RCC 7860 (cell line): ENCODE data around the gene ZC3H8.

Experiments
- DNase-seq: peaks from one replicate; pipeline ENCODE4 v3.0.0-alpha.2; 2015; ENCODE audit warnings: low spot score
- FAIRE-seq: peaks from 2 replicates; lab custom pipeline; 2012; peaks lifted over from hg19 to GRCh38; lab: Jason Lieb, UNC

ZC3H8 gene

DNA sequence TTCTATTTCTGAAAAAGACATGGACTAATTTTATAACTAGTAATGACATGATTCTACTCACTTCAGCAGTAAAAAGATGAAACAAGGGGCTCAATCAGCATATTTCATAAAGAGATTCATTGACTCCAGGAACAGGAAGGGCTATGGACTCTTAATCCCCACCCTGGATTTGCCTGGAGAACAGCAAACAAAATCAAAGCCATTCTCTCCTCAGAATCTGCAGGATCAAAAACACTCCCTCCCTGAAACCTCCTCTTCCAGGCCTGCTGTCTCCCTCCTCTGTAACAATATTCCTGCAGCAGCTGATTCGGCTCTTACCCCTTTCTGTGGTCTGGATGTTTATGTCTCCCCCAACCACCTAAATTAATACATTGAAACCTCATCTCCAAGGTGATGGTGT, 57.0 kb downstream of the ZC3H8 start:
- no peak for DNase-seq
- no peak for FAIRE-seq

DNA sequence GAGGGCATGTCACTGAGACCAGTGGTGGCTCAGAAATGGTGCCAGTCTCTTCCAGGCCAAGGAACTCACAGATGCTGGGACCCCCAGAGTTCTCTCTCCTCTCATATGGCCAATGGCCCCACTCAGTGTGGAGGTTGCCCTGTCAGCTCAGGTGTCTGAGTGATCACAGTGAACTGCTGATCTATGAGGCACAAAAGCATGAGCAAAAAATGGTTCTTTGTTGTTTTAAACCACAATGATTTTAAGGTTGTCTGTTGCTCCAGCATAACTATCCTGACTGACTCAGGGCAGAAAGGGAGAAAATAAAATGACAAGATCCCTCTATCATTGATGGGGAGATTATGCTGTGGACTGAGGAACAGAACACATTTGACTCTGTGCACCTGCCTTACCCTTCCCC, 58.9 kb downstream of the ZC3H8 start:
- FAIRE-seq, result no peak

GRCh38 chr2:112195167-112195766, 59.6 kb downstream of the ZC3H8 start:
- FAIRE-seq, result no peak
- no peak for DNase-seq

More for the DNA sequence above, 58.9 kb downstream of the ZC3H8 start:
- no peak for DNase-seq

- FAIRE-seq, result no peak
- DNase-seq, result no peak
Measured at GRCh38 chr2:112194482-112194881, 60.4 kb downstream of the ZC3H8 start.

- DNase-seq (no peak), FAIRE-seq (no peak)
Measured at GRCh38 chr2:112194028-112194427, 60.8 kb downstream of the ZC3H8 start.

DNA sequence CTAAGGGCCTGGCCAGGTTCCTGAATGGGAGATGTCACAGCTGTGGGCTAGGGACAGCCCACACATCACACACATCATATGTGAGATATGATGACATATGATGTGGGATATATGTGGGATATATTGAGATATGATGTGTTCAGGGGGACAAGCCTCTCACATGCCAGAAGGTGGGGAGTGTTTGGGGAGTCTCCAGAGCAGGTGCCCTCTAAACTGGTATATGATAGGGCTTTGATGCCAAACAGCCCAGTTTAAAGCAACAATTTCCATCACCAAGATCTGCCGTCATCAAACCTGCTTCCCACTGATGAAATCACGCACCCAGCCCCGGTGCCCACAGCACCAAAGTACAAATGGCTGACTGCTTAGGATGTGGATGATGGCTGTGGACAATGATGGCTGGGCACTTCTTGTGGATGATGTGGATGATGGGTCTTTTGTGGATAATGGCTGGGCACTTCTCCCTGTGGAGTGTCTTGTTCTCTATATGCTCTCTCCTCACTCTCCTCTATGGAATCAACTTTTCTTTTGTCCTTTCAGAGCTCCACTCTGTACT, 65.8 kb downstream of the ZC3H8 start:
- DNase-seq, result no peak
- no peak for FAIRE-seq

DNA sequence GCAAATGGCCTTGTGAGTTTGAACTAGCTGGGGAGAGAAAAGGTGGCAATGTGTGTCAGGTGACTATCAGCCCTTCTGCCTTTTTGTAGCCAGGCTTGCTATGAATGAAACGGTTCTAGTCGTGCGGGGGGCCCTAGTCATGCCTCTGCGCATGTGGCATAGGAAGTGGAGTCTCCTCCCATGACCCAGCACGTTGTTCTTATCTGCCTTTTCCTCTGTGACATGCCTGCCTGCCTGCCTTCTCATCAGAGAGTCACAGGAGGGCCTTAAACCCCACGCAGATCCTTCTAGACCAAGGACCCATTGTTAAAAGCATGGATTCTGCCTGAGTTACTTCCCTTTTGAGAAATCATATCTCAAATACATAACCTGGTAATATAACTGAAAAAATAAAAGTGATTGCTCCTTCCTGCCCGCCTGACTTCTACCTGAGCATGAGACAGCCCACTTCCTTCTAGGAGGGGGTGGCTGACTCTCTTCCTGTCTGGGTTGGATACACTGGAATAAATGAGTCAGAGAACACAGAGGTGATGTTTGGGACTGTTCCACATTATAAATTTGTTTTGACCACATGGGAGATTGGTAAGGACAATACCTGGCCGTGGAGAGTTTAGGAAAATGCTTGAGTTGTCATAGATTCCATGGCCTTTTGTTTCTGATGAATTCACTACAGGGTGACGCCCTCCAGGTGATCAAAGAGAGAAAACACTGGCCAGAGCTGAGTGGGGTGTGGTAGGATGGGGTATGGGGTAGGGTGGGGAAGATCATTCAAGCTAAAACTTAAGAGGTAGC, 66.8 kb downstream of the ZC3H8 start:
- DNase-seq (peak; percentile 47), FAIRE-seq (no peak)

GRCh38 chr2:112187046-112187715, 67.7 kb downstream of the ZC3H8 start:
- DNase-seq, result no peak
- no peak for FAIRE-seq

DNA sequence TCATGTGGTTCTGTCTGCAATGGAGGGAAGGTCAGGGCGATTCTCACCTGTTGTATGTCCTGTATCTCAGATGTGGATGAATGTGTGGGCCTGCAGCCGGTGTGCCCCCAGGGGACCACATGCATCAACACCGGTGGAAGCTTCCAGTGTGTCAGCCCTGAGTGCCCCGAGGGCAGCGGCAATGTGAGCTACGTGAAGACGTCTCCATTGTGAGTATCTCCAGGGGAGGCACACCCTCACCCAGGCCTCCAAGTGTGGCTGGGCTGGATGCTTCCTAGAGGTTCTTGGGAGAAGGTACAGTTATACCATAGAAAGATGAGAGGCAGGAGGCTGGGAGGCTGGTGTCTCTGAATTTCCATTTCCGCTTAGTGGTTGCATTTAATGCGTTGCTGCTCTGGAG, 69.7 kb downstream of the ZC3H8 start:
- no peak for FAIRE-seq
- DNase-seq, result no peak

GRCh38 chr2:112184121-112184520, 70.7 kb downstream of the ZC3H8 start:
- no peak for FAIRE-seq
- no peak for DNase-seq

GRCh38 chr2:112183327-112184025, 71.4 kb downstream of the ZC3H8 start:
- FAIRE-seq (no peak), DNase-seq (no peak)

GRCh38 chr2:112182581-112183034, 72.2 kb downstream of the ZC3H8 start:
- DNase-seq, result no peak
- FAIRE-seq, result no peak

DNA sequence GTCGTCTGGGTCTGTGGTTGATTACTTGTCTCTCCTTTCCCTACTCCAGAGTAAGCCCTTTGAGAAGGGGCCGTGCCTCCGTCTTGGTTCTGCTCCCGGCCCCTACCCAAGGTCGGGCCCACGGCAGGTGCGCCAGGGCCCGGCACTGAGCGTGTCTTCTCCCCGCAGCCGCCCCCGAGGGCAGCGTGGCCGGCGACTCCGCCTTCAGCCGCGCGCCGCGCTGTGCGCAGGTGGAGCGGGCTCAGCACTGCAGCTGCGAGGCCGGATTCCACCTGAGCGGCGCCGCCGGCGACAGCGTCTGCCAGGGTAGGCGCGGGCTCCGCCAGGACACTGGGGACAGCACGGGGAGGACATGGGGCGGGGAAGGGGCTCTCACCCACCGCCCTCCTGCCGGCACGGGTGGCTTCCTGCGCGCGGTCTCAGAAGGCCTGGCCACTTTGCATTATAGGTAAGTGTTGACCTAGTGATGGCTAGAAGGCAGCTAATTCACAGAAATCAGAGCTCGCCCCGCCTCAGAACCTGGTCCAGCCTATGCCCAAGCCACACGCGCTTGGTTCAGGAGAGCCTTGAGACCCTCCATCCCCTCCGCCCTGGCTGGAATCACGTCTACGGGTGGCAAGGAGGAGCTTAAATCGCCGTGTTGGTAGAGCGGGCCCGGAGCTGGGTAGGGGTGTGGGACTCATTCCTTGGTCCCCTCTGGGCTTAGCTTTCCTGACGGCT, 73.1 kb downstream of the ZC3H8 start:
- FAIRE-seq, result no peak
- DNase-seq, result no peak

DNA sequence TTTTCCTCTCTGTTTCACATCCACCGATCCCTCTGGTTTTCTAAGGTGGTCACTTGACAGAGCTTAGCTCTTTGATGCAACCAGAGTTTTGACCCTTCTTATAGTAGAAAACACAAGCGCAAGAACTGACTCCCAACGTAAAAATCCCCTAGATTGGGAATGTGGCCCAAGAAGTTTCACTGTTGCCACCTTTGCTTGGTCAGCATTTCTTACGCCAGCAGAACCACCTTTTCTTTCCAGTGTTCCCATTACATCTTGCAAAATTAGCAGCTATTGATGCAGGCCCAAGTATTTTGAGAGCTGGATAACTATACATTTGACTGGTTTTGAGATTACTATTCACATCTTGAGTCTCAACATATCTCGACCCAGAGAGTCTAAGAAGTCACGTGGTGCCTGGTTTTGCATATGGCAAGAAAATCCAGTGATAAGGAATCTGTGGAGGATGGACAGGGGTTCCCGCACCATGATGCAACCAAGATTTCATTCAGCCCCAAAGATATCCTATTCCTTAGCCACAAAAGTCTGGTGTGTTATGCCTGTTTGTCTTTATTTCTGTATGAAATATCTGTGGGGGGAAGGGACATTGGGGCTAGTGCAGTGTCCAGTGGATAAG, 78.8 kb downstream of the ZC3H8 start:
- no peak for FAIRE-seq

DNA sequence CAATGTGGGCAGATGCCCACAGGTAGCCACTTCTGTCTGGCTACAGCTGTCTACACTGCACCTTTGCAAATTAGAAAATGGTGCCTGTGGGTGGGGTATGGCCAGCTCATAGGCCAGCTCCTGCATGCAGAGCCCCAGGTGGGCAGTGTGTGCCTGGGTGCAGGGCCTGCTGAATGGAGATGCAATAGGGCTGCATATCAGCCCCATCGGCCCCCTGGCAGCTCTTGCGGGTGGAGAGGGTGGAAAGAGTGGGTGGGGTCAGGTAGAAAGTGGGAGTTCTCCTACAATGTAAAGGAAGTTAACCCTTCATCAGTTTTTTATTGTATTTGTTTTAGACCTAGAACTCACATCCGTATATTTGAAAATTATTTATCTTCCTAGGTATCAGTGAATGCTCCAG, 79.5 kb downstream of the ZC3H8 start:
- DNase-seq (no peak), FAIRE-seq (no peak)

More for the DNA sequence above, 78.8 kb downstream of the ZC3H8 start:
- DNase-seq, result no peak

- FAIRE-seq, result no peak
Measured at GRCh38 chr2:112174383-112174782, 80.5 kb downstream of the ZC3H8 start.

GRCh38 chr2:112173646-112174319, 81.1 kb downstream of the ZC3H8 start:
- FAIRE-seq (peak; percentile 67), DNase-seq (peak; percentile 86)

More at GRCh38 chr2:112174383-112174782, 80.5 kb downstream of the ZC3H8 start:
- no peak for DNase-seq

DNA sequence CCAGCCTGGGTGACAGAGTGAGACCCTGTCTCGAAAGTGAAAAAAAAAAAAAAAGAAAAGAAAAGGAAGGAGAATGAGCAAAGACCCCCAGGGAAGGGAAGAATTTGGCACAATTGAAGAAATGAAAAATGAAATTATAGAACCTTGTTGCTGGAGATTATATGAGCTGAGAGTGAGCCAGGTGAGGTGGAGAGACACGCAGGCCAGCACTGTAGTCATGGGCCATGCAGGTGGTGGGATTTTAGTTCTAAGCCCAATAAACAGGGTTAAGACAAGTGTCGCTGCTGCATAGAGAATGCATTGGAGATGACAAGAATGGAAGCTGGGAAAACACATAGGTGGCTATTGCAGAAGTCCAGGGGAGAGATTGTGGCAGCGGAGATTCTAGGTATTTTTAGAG, 84.3 kb downstream of the ZC3H8 start:
- FAIRE-seq (no peak), DNase-seq (no peak)

DNA sequence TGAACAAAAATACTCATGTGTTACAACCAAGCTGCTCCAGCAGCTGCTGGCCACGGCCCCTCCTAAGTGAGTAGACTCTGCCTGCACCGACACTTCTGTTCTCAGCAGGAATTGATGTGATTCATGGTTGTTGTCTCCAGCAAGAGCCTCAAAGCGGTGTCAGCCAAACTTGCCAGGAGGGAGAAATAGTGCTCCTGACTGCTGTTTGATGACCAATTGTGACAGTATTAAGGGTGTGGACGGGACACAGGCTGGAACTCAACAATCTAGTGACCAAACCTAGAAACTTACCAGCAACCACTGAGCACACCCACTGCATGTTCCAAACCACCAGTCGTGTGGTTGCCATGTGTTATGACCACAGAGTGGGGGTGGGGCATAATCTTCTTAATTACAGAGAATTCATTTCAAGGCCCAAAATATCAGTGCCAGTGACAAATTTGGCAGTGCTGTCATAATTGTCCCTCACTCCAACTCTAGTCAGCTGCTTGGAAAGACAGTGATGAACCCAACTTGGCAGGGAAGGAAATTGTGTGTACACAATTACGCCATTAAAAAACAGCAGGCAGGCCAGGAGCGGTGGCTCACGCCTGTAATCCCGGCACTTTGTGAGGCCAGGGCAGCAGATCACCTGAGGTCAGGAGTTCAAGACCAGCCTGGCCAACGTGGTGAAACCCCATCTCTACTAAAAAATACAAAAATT, 86.3 kb downstream of the ZC3H8 start:
- no peak for DNase-seq

More for the DNA sequence above, 86.3 kb downstream of the ZC3H8 start:
- FAIRE-seq, result no peak
